CD4-positive, CD25-positive, alpha-beta regulatory T cell (primary cell): ENCODE results near the gene FAM50B. TPM values are rescaled to one million over a fixed set of nuclear protein-coding genes. Genes with fewer than 3 reads are reported as not detected.

ENCODE experiments used
- ATAC-seq, 2 donors: fragments of 150-1000 bp; cut with Tn5 transposase; one replicate each; pipeline ENCODE4 v1.10.0; 2021; ENCODE audit warnings: low read depth in 2 of 2, moderate number of reproducible peaks in 2 of 2, moderate library complexity in 1 of 2
- DNase-seq, 3 donors: peaks; one replicate each; pipeline versions ENCODE4 v3.0.0 to v3.0.0-alpha.2; 2012 to 2022; ENCODE audit warnings: mixed read lengths in 1 of 3
- H3K27ac ChIP-seq: one replicate; pipeline ENCODE4 v1.7.0; 2013; ENCODE audit warnings: mild to moderate bottlenecking, low read length; ENCODE audit not compliant: insufficient read depth, poor library complexity, severe bottlenecking
- H3K27me3 ChIP-seq: one replicate; pipeline ENCODE4 v1.7.0; 2013; ENCODE audit warnings: low read length; ENCODE audit not compliant: control insufficient read depth, insufficient read depth
- H3K36me3 ChIP-seq: one replicate; pipeline ENCODE4 v1.7.0; 2013; ENCODE audit warnings: mild to moderate bottlenecking, low read length, moderate library complexity; ENCODE audit not compliant: control insufficient read depth, insufficient read depth
- H3K4me1 ChIP-seq: 2 replicates; pipeline ENCODE4 v1.7.0; 2013; ENCODE audit warnings: mild to moderate bottlenecking, low read length; ENCODE audit not compliant: insufficient read depth, control insufficient read depth, poor library complexity, severe bottlenecking
- H3K4me3 ChIP-seq: one replicate; pipeline ENCODE4 v1.7.0; 2013; ENCODE audit warnings: low read depth, mild to moderate bottlenecking, low read length, moderate library complexity
- H3K9me3 ChIP-seq, 2 experiments: 1 replicate in 1 of 2; 2 replicates in 1 of 2; pipeline ENCODE4 v1.7.0; 2013; ENCODE audit warnings: low read length in 2 of 2, mild to moderate bottlenecking in 1 of 2, moderate library complexity in 1 of 2; ENCODE audit not compliant: control insufficient read depth in 2 of 2
- H3K27ac Mint-ChIP-seq, 3 donors: one replicate each; pipeline ENCODE4 v1.8.0; 2020 to 2022; ENCODE audit warnings: mild to moderate bottlenecking in 3 of 3, mixed read lengths in 3 of 3, moderate library complexity in 2 of 3
- H3K27me3 Mint-ChIP-seq: one replicate; pipeline ENCODE4 v1.8.0; 2022; ENCODE audit warnings: mild to moderate bottlenecking, mixed read lengths
- H3K36me3 Mint-ChIP-seq: one replicate; pipeline ENCODE4 v1.8.0; 2020; ENCODE audit warnings: mixed read lengths
- H3K4me1 Mint-ChIP-seq, 4 donors: one replicate each; pipeline ENCODE4 v1.8.0; 2020 to 2022; ENCODE audit warnings: mixed read lengths in 4 of 4, mild to moderate bottlenecking in 1 of 4
- H3K4me3 Mint-ChIP-seq, 4 donors: one replicate each; pipeline ENCODE4 v1.8.0; 2020 to 2022; ENCODE audit warnings: mild to moderate bottlenecking in 4 of 4, mixed read lengths in 4 of 4, moderate library complexity in 3 of 4
- H3K9me3 Mint-ChIP-seq, 7 donors: one replicate each; pipeline ENCODE4 v1.8.0; 2020 to 2022; ENCODE audit warnings: mixed read lengths in 7 of 7, mild to moderate bottlenecking in 3 of 7, moderate library complexity in 2 of 7
- polyA plus RNA-seq, 4 donors: library from polyadenylated mRNA; unstranded; fragments of 300-500 nt; fragmentation: Illumina TruSeq; gene quantifications; one replicate each; pipeline ENCODE4 v1.2.3, GENCODE V29; 2021
- total RNA-seq: library from RNA; stranded (reverse); gene quantifications from one replicate; pipeline ENCODE4 v1.2.3, GENCODE V29; 2022

Gene FAM50B
- total and polyA plus RNA-seq, 5 donors from 2014 or later: 6.0 to 23.8 (median 21.1) TPM

- no peaks in the 10 kb centered on the region for H3K36me3 Mint-ChIP-seq
- H3K4me3 ChIP-seq: no peak overlapping the region
- H3K9me3 Mint-ChIP-seq: no peaks in the 10 kb centered on the region
- H3K27ac Mint-ChIP-seq: no peak overlapping the region
- H3K4me1 Mint-ChIP-seq: peaks cover 0 to 5% (median 1%) of the 10 kb centered on the region in 4 donors
- no peaks in the 10 kb centered on the region for H3K27me3 ChIP-seq
- H3K9me3 ChIP-seq: no peaks in the 10 kb centered on the region
- no peaks in the 10 kb centered on the region for H3K36me3 ChIP-seq
- H3K4me3 Mint-ChIP-seq: no peak overlapping the region
- peaks cover 4% of the 10 kb centered on the region for H3K27me3 Mint-ChIP-seq
- DNase-seq: no peak
- no peak overlapping the region for H3K27ac ChIP-seq
- ATAC-seq: no peak
- no peaks in the 10 kb centered on the region for H3K4me1 ChIP-seq
Observed at GRCh38 chr6:3812596-3812995, 36.6 kb upstream of the FAM50B start.

- Histone ChIP-seq H3K27me3 (no peaks in the 10 kb centered on the region), H3K4me1 (no peaks in the 10 kb centered on the region), H3K4me3 (no peak overlapping the region), H3K27ac (no peak overlapping the region), H3K36me3 (no peaks in the 10 kb centered on the region), H3K9me3 (no peaks in the 10 kb centered on the region)
- Mint-ChIP-seq H3K9me3 (no peaks in the 10 kb centered on the region), H3K27me3 (peaks cover 4% of the 10 kb centered on the region), H3K36me3 (no peaks in the 10 kb centered on the region), H3K4me3 (no peak overlapping the region), H3K4me1 (peaks cover 0 to 3% (median 1%) of the 10 kb centered on the region in 4 donors), H3K27ac (no peak overlapping the region)
- no peak for DNase-seq
- peak in 1 of 2 donors; percentile 11 for ATAC-seq
Observed at GRCh38 chr6:3813150-3813780, 35.9 kb upstream of the FAM50B start.

DNA sequence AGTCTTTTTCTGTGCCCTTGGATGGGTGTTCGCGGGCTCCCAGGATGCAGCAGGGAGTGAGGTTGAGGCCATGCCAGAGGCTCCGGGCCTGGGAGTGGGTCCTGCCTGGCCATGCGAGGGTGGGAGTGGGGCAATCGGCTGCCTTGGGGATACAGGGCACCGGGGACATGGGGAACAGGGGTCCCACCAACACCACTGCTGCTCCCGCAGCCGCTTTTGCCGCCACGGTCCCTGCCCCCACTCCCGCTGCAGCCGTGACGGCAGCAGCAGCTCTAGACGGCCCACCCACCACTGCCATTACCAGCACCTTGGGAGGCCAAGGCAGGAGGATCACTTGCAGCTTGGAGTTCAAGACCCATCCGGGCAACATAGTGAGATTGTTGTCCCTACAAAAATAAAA, 35.3 kb upstream of the FAM50B start:
- no peak overlapping the region for H3K27ac ChIP-seq
- no peaks in the 10 kb centered on the region for H3K27me3 ChIP-seq
- DNase-seq (no peak), ATAC-seq (no peak)
- peaks cover 0 to 3% (median 0%) of the 10 kb centered on the region in 4 donors for H3K4me1 Mint-ChIP-seq
- no peaks in the 10 kb centered on the region for H3K4me1 ChIP-seq
- H3K4me3 ChIP-seq: no peak overlapping the region
- peaks cover 4% of the 10 kb centered on the region for H3K27me3 Mint-ChIP-seq
- H3K36me3 Mint-ChIP-seq: no peaks in the 10 kb centered on the region
- no peaks in the 10 kb centered on the region for H3K9me3 ChIP-seq
- H3K36me3 ChIP-seq: no peaks in the 10 kb centered on the region
- no peak overlapping the region for H3K4me3 Mint-ChIP-seq
- no peak overlapping the region for H3K27ac Mint-ChIP-seq
- no peaks in the 10 kb centered on the region for H3K9me3 Mint-ChIP-seq

GRCh38 chr6:3814539-3814938, 34.6 kb upstream of the FAM50B start:
- ATAC-seq (no peak), DNase-seq (no peak)
- Histone ChIP-seq H3K4me3 (no peak overlapping the region), H3K36me3 (no peaks in the 10 kb centered on the region), H3K27ac (no peak overlapping the region), H3K4me1 (no peaks in the 10 kb centered on the region), H3K9me3 (no peaks in the 10 kb centered on the region), H3K27me3 (no peaks in the 10 kb centered on the region)
- no peak overlapping the region for H3K27ac Mint-ChIP-seq
- H3K9me3 Mint-ChIP-seq: no peaks in the 10 kb centered on the region
- peaks cover 0 to 3% (median 0%) of the 10 kb centered on the region in 4 donors for H3K4me1 Mint-ChIP-seq
- H3K36me3 Mint-ChIP-seq: no peaks in the 10 kb centered on the region
- H3K27me3 Mint-ChIP-seq: peaks cover 4% of the 10 kb centered on the region
- no peak overlapping the region for H3K4me3 Mint-ChIP-seq

DNA sequence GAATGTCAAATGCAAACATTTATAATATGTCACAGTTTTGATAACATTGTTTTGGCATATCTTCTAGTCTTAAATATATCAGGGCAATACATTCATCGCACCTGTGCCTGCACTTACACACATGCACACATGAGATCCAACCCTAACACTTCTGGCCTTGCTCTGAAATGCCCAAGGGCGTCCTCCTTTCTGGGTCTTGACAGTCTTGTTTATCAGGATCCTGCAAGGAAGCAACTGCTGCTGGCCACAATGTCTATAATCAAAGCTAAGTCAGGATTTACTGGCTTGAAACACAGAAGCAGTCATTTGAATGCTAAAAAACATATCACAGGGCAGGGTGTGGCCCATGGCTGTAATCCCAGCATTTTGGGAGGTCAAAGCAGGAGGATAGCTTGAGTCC, 32.9 kb upstream of the FAM50B start:
- Histone ChIP-seq H3K36me3 (no peaks in the 10 kb centered on the region), H3K27me3 (no peaks in the 10 kb centered on the region), H3K4me3 (no peak overlapping the region), H3K4me1 (no peaks in the 10 kb centered on the region), H3K9me3 (no peaks in the 10 kb centered on the region), H3K27ac (no peak overlapping the region)
- no peaks in the 10 kb centered on the region for H3K36me3 Mint-ChIP-seq
- H3K27me3 Mint-ChIP-seq: peaks cover 4% of the 10 kb centered on the region
- H3K4me3 Mint-ChIP-seq: no peak overlapping the region
- H3K27ac Mint-ChIP-seq: no peak overlapping the region
- DNase-seq (no peak), ATAC-seq (no peak)
- peaks cover 0 to 3% (median 0%) of the 10 kb centered on the region in 4 donors for H3K4me1 Mint-ChIP-seq
- H3K9me3 Mint-ChIP-seq: no peaks in the 10 kb centered on the region

DNA sequence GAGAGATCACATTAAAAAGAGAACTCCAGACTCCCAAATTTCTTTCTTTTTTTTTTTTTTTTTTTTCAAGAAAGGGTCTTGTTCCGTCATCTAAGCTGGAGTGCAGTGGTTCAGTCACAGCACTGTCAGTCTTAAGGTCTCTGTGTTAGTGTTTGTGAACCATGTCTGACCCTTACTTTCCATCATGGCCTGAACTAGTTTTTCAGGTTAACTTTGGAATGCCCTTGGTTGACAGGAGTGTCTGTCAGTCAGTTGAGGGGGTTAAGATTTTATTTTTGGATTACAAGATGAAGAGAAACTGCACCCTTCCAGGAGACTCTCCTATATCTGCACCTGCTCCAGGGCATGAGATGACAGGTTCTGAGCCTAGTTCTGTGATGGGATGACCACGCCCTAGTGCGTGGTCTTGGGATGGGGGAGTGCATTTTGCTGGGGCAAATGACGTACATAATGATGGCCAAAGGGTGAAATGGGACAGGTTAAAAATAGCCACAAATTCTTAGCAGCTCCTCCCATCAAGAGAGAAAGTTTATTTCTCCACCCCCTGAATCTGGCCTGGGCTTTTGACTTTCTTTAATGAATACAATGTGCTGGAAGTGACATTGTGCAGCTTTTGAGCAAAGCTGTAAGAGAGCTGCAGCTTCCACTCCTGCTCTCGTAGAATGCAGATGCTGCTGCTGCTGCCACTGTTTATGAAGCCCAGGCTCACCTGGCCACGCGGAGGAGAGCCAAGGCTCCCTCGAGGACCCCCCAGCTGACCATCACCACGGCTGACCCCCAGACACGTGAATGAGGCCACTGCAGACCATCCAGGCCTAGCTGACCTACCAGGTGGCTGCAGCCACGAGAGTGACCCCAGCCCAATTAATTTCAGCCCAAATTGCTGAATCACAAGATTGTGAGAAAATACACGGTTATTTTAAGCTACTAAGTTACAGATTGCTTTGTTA, 29.7 kb upstream of the FAM50B start:
- Mint-ChIP-seq H3K9me3 (no peaks in the 10 kb centered on the region), H3K27ac (no peak overlapping the region), H3K4me3 (no peak overlapping the region), H3K4me1 (peaks cover 0 to 2% (median 0%) of the 10 kb centered on the region in 4 donors), H3K27me3 (no peaks in the 10 kb centered on the region), H3K36me3 (no peaks in the 10 kb centered on the region)
- no peaks in the 10 kb centered on the region for H3K9me3 ChIP-seq
- H3K4me3 ChIP-seq: no peak overlapping the region
- H3K27ac ChIP-seq: no peak overlapping the region
- DNase-seq (no peak), ATAC-seq (no peak)
- H3K27me3 ChIP-seq: no peaks in the 10 kb centered on the region
- no peaks in the 10 kb centered on the region for H3K36me3 ChIP-seq
- H3K4me1 ChIP-seq: no peaks in the 10 kb centered on the region

DNA sequence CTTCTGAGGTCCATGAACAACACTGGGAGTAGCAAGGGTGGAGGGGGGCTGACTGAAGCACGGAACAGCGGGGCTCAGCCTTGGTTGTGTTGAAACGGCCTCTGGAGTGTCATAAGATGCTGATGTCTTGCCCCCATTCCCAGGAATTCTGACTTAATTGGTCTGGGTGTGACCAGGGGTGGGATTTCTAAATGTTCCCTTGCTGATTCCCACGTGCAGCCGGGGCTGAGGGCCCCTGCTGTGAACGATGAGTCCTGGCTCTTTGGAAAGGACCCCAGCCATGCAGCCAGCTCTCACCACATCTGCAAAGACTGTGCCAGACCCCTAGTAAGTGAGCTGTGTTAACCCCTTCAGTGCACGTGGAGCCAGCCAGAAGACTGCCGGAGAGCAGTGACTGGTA, 28.6 kb upstream of the FAM50B start:
- H3K4me1 ChIP-seq: no peaks in the 10 kb centered on the region
- no peak overlapping the region for H3K27ac ChIP-seq
- no peaks in the 10 kb centered on the region for H3K36me3 ChIP-seq
- ATAC-seq (no peak), DNase-seq (no peak)
- no peaks in the 10 kb centered on the region for H3K9me3 Mint-ChIP-seq
- no peaks in the 10 kb centered on the region for H3K36me3 Mint-ChIP-seq
- H3K9me3 ChIP-seq: no peaks in the 10 kb centered on the region
- no peak overlapping the region for H3K4me3 Mint-ChIP-seq
- H3K4me1 Mint-ChIP-seq: peaks cover 0 to 2% (median 0%) of the 10 kb centered on the region in 4 donors
- H3K27me3 ChIP-seq: no peaks in the 10 kb centered on the region
- no peak overlapping the region for H3K27ac Mint-ChIP-seq
- no peaks in the 10 kb centered on the region for H3K27me3 Mint-ChIP-seq
- no peak overlapping the region for H3K4me3 ChIP-seq
